H1 (cell line): ENCODE data around the gene FGFRL1. TPM values are rescaled to one million over a fixed set of nuclear protein-coding genes. Genes with fewer than 3 reads are reported as not detected.

ENCODE experiments used
- FOSL1 ChIP-seq: IDR thresholded peaks from 2 replicates; pipeline ENCODE4 v1.6.1; 2011; ENCODE audit warnings: mild to moderate bottlenecking, low read depth, low read length, moderate library complexity; ENCODE audit not compliant: insufficient read depth
- polyA plus RNA-seq, 7 experiments: library from polyadenylated mRNA; depleted of rRNA in 3 of 7; stranded (reverse) in 5 of 7; unstranded in 2 of 7; fragments of >200 nt in 5 of 7; fragments of 200-250 nt in 2 of 7; gene quantifications; 1 replicate in 5 of 7; 2 replicates in 1 of 7; 4 replicates in 1 of 7; pipeline versions ENCODE4 v1.2.1 to v1.2.3, GENCODE V29; 2011 to 2013; ENCODE audit warnings: missing spikeins in 2 of 7, mixed read lengths in 2 of 7
- total RNA-seq: library from RNA; stranded (reverse); fragmentation: NEBNext Ultra II Directional; extraction: Animal tissue kit (Norgen Biotek cat#: 25700); gene quantifications from 2 replicates; pipeline ENCODE4 v1.2.1, GENCODE V29; 2021

The FGFRL1 gene
- total and polyA plus RNA-seq, 2 of the 8 experiments (the other 6 are each of a cell fraction or from before 2014, with no cell fraction given), result 18.9 to 34.6 TPM

- no peak for TF ChIP-seq FOSL1
Measured at GRCh38 chr4:1026115-1026514, 14.7 kb downstream of the FGFRL1 start (continued).
